ENCODE results near the gene SMCR8.

- TF ChIP-seq POLR2A (IDR thresholded peaks at IDR 0.05) (no peak), EP300 (IDR thresholded peaks at IDR 0.05) (no peak), POLR2AphosphoS5 (IDR thresholded peaks at IDR 0.05) (no peak)
- TF ChIP-seq, protein P1, sequence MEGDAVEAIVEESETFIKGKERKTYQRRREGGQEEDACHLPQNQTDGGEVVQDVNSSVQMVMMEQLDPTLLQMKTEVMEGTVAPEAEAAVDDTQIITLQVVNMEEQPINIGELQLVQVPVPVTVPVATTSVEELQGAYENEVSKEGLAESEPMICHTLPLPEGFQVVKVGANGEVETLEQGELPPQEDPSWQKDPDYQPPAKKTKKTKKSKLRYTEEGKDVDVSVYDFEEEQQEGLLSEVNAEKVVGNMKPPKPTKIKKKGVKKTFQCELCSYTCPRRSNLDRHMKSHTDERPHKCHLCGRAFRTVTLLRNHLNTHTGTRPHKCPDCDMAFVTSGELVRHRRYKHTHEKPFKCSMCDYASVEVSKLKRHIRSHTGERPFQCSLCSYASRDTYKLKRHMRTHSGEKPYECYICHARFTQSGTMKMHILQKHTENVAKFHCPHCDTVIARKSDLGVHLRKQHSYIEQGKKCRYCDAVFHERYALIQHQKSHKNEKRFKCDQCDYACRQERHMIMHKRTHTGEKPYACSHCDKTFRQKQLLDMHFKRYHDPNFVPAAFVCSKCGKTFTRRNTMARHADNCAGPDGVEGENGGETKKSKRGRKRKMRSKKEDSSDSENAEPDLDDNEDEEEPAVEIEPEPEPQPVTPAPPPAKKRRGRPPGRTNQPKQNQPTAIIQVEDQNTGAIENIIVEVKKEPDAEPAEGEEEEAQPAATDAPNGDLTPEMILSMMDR (IDR thresholded peaks at IDR 0.05): no peak
Measured at GRCh38 chr17:18285296-18285695, 29.8 kb upstream of the SMCR8 start.

All from upper lobe of left lung (tissue), 4 donors.